ENCODE results near the gene TULP3.

Gene TULP3

GRCh38 chr12:2925322-2925995, 34.8 kb downstream of the TULP3 start:
- TF ChIP-seq, protein P1, sequence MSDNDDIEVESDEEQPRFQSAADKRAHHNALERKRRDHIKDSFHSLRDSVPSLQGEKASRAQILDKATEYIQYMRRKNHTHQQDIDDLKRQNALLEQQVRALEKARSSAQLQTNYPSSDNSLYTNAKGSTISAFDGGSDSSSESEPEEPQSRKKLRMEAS (IDR thresholded peaks at IDR 0.05; ENCODE audit: low read depth, low read length), result no peak
- DNase-seq (ENCODE audit: low read depth), result no peak

GRCh38 chr12:2930865-2931264, 40.2 kb downstream of the TULP3 start:
- no peak for DNase-seq (ENCODE audit: low read depth)
- TF ChIP-seq POLR2A (IDR thresholded peaks at IDR 0.05; ENCODE audit: extremely low read depth, insufficient read length), result no peak
- H3K4me3 ChIP-seq (ENCODE audit: low read depth, low read length), result no peak overlapping the region

More at GRCh38 chr12:2925322-2925995, 34.8 kb downstream of the TULP3 start:
- no peak overlapping the region for H3K4me3 ChIP-seq (ENCODE audit: low read depth, low read length)

DNA sequence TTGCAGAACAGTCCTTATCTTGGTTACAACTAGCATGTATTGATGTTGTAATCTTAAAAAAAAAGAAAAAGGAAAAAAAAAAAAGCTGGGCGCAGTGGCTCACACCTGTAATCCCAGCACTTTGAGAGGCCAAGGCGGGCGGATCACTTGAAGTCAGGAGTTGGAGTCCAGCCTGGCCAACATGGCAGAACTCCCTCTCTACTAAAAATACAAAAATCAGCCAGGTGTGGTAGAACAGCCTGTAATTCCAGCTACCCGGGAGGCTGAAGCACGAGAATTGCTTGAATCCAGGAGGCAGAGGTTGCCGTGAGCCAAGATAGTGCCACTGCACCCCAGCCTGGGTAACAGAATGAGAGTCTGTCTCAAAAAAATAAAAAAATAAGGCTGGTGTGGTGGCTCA, 42.9 kb downstream of the TULP3 start:
- TF ChIP-seq CTCF (IDR thresholded peaks at IDR 0.05; ENCODE audit: low read depth, low read length), result no peak
- no peak for TF ChIP-seq POLR2A (IDR thresholded peaks at IDR 0.05; ENCODE audit: extremely low read depth, insufficient read length)
- TF ChIP-seq MYC (IDR thresholded peaks at IDR 0.05; ENCODE audit: low read depth, low read length), result no peak
- TF ChIP-seq, protein P1 (IDR thresholded peaks at IDR 0.05; ENCODE audit: low read depth, low read length), result no peak
- no peak for DNase-seq (ENCODE audit: low read depth)
- H3K4me3 ChIP-seq (ENCODE audit: low read depth, low read length), result no peak overlapping the region

- no peak overlapping the region for H3K4me3 ChIP-seq (ENCODE audit: low read depth, low read length)
- no peak for TF ChIP-seq CTCF (IDR thresholded peaks at IDR 0.05; ENCODE audit: low read depth, low read length)
- no peak for TF ChIP-seq MYC (IDR thresholded peaks at IDR 0.05; ENCODE audit: low read depth, low read length)
- TF ChIP-seq, protein P1 (IDR thresholded peaks at IDR 0.05; ENCODE audit: low read depth, low read length), result no peak
- no peak for TF ChIP-seq POLR2A (IDR thresholded peaks at IDR 0.05; ENCODE audit: extremely low read depth, insufficient read length)
- no peak for DNase-seq (ENCODE audit: low read depth)
Observed at GRCh38 chr12:2934371-2934770, 43.7 kb downstream of the TULP3 start.

DNA sequence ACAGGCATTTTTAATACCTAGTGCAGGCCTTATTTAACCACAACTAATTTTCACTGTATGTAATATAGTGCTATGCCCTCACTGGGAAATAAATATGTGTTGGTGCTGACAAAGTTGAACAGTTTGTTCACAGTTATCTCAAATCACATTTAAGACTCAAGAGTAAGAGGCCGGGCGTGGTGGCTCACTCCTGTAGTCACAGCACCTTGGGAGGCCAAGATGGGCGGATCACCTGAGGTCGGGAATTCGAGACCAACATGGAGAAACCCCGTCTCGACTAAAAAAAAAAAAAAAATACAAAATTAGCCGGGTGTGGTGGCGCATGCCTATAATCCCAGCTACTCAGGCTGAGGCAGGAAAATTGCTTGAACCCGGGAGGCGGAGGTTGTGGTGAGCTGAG, 45.6 kb downstream of the TULP3 start:
- no peak for TF ChIP-seq CTCF (IDR thresholded peaks at IDR 0.05; ENCODE audit: low read depth, low read length)
- TF ChIP-seq POLR2A (IDR thresholded peaks at IDR 0.05; ENCODE audit: extremely low read depth, insufficient read length), result no peak
- TF ChIP-seq, protein P1 (IDR thresholded peaks at IDR 0.05; ENCODE audit: low read depth, low read length), result no peak
- no peak for TF ChIP-seq MYC (IDR thresholded peaks at IDR 0.05; ENCODE audit: low read depth, low read length)
- H3K4me3 ChIP-seq (ENCODE audit: low read depth, low read length), result no peak overlapping the region
- no peak for DNase-seq (ENCODE audit: low read depth)

DNA sequence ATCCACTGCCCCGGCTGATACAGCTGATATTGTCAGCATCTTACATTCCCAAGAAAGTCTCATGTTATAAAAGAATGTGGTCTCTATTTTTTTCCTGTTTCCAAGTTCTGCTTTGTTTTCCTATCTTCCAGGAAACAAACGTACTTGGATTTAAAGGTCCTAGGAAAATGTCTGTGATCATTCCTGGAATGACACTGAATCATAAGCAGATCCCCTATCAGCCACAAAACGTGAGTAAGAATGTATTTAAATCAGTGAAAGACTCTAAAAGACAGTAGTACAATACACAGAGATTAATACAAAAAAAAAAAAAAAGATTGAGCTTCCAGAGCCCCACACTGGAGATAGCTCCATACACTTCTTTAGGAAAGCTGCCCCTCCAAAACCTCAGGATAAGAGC, 46.8 kb downstream of the TULP3 start:
- DNase-seq (ENCODE audit: low read depth), result no peak
- no peak for TF ChIP-seq CTCF (IDR thresholded peaks at IDR 0.05; ENCODE audit: low read depth, low read length)
- TF ChIP-seq MYC (IDR thresholded peaks at IDR 0.05; ENCODE audit: low read depth, low read length), result no peak
- TF ChIP-seq, protein P1 (IDR thresholded peaks at IDR 0.05; ENCODE audit: low read depth, low read length), result no peak
- no peak overlapping the region for H3K4me3 ChIP-seq (ENCODE audit: low read depth, low read length)

DNA sequence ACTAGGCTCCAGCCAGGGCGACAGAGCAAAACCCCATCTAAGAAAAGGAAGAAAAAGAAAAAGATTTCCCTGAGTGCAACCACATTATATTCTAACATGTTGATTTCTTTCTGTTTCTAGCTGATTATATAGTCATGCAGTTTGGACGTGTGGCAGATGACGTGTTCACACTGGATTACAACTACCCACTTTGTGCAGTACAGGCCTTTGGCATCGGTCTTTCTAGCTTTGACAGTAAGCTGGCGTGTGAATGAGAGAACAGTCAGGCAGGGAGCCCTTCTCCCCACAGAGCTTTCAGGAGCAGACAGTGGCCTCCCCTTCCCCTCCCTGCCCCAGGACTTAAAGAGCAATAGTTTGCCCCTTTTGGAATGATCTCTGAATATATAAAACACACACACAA, 48.5 kb downstream of the TULP3 start:
- no peak overlapping the region for H3K4me3 ChIP-seq (ENCODE audit: low read depth, low read length)
- no peak for DNase-seq (ENCODE audit: low read depth)
- TF ChIP-seq, protein P1 (IDR thresholded peaks at IDR 0.05; ENCODE audit: low read depth, low read length), result no peak
- TF ChIP-seq MYC (IDR thresholded peaks at IDR 0.05; ENCODE audit: low read depth, low read length) (no peak), CTCF (IDR thresholded peaks at IDR 0.05; ENCODE audit: low read depth, low read length) (no peak), POLR2A (IDR thresholded peaks at IDR 0.05; ENCODE audit: extremely low read depth, insufficient read length) (no peak)

Data from NB4 (cell line).